SK-N-SH (cell line): ENCODE results near the gene ARHGDIG. TPM values are rescaled to one million over a fixed set of nuclear protein-coding genes. Genes with fewer than 3 reads are reported as not detected.

Experiments
- CTCF ChIA-PET: fragments of 300-600, 350-600 bp; formaldehyde crosslinking; extraction: SDS; loops from one replicate; lab custom pipeline; 2021; lab: Yijun Ruan, JAX
- POLR2A ChIA-PET: fragments of 350-600 bp; sonication (Branson Sonifier 250); formaldehyde crosslinking; extraction: SDS; loops from one replicate; lab custom pipeline; 2020; ENCODE audit warnings: antibody characterized with exemption, inconsistent platforms; lab: Yijun Ruan, JAX
- DNase-seq: peaks from one replicate; pipeline ENCODE4 v3.0.0; 2012
- H2AFZ ChIP-seq: fragments of 200-600 bp; sonication (generic); 2 replicates; pipeline ENCODE4 v1.8.1; 2016; ENCODE audit warnings: antibody characterized with exemption, mild to moderate bottlenecking, low read depth
- H3F3A ChIP-seq: fragments of 200-600 bp; sonication (generic); replicated peaks from 2 replicates; pipeline ENCODE3; 2016; ENCODE audit warnings: antibody characterized with exemption, mild to moderate bottlenecking; ENCODE audit not compliant: insufficient read depth
- H3K27ac ChIP-seq, 2 experiments: fragments of 200-500 bp in 1 of 2; fragments of 200-600 bp in 1 of 2; sonication (Bioruptor generic) in 1 of 2; sonication (generic), shearing (Covaris generic) in 1 of 2; 2 replicates each; pipeline versions ENCODE4 v1.5.1 to v1.6.1; 2014 to 2016; ENCODE audit warnings: low read depth in 2 of 2, inconsistent platforms in 1 of 2, low read length in 1 of 2, mild to moderate bottlenecking in 1 of 2, mixed read lengths in 1 of 2
- H3K27me3 ChIP-seq: fragments of 200-600 bp; sonication (generic), shearing (Covaris generic); 2 replicates; pipeline ENCODE4 v1.6.1; 2016; ENCODE audit warnings: mixed run types; ENCODE audit not compliant: insufficient read depth
- H3K36me3 ChIP-seq, 2 experiments: fragments of 200-500 bp in 1 of 2; fragments of 200-600 bp in 1 of 2; sonication (Bioruptor generic) in 1 of 2; sonication (generic) in 1 of 2; replicated peaks in 1 of 2; 2 replicates each; pipeline versions ENCODE3 to v1.5.1; 2014 to 2016; ENCODE audit warnings: low read length in 1 of 2, mild to moderate bottlenecking in 1 of 2; ENCODE audit not compliant: insufficient read depth in 2 of 2, control insufficient read depth in 1 of 2
- H3K4me1 ChIP-seq, 2 experiments: fragments of 200-500 bp in 1 of 2; fragments of 200-600 bp in 1 of 2; sonication (Bioruptor generic) in 1 of 2; sonication (generic), shearing (Covaris generic) in 1 of 2; 2 replicates each; pipeline versions ENCODE4 v1.5.1 to v1.6.1; 2014 to 2016; ENCODE audit warnings: low read depth in 1 of 2, low read length in 1 of 2, mixed run types in 1 of 2; ENCODE audit not compliant: insufficient read depth in 2 of 2, control insufficient read depth in 1 of 2
- H3K4me2 ChIP-seq: fragments of 200-600 bp; sonication (generic), shearing (Covaris generic); 2 replicates; pipeline ENCODE4 v1.6.1; 2017; ENCODE audit warnings: mixed run types
- H3K4me3 ChIP-seq, 2 experiments: fragments of 200-500 bp in 1 of 2; fragments of 200-600 bp in 1 of 2; sonication (Bioruptor generic) in 1 of 2; sonication (generic), shearing (Covaris generic) in 1 of 2; 2 replicates each; pipeline versions ENCODE4 v1.5.1 to v1.8.1; 2014 to 2016; ENCODE audit warnings: low read depth in 2 of 2, inconsistent platforms in 1 of 2, low read length in 1 of 2, mild to moderate bottlenecking in 1 of 2, mixed read lengths in 1 of 2, moderate library complexity in 1 of 2
- H3K79me2 ChIP-seq: fragments of 200-600 bp; sonication (generic); 2 replicates; pipeline ENCODE4 v1.8.1; 2017; ENCODE audit warnings: mild to moderate bottlenecking; ENCODE audit not compliant: insufficient read depth
- H3K9ac ChIP-seq: fragments of 200-600 bp; sonication (generic); 2 replicates; pipeline ENCODE4 v1.6.1; 2017; ENCODE audit warnings: mixed run types
- H3K9me2 ChIP-seq: fragments of 200-600 bp; sonication (generic); 2 replicates; pipeline ENCODE4 v1.6.1; 2017; ENCODE audit warnings: mixed run types
- H3K9me3 ChIP-seq: fragments of 200-600 bp; sonication (generic); 2 replicates; pipeline ENCODE4 v1.6.1; 2017; ENCODE audit warnings: mixed run types, mild to moderate bottlenecking, moderate library complexity
- H4K20me1 ChIP-seq: fragments of 200-600 bp; sonication (generic); 2 replicates; pipeline ENCODE4 v1.6.1; 2017; ENCODE audit warnings: mild to moderate bottlenecking, mixed run types; ENCODE audit not compliant: insufficient read depth
- CHD2 ChIP-seq: fragments of 150-350 bp; IDR thresholded peaks from 2 replicates; pipeline ENCODE4 v1.6.1; 2018; ENCODE audit warnings: low read length; ENCODE audit not compliant: partially characterized antibody
- EZH2phosphoT487 ChIP-seq: fragments of 200-600 bp; sonication (generic); IDR thresholded peaks from 2 replicates; pipeline ENCODE4 v1.6.1; 2017; ENCODE audit warnings: low read depth, mixed run types, mild to moderate bottlenecking, antibody characterized with exemption, moderate library complexity, borderline replicate concordance
- FOXM1 ChIP-seq: IDR thresholded peaks from 2 replicates; pipeline ENCODE4 v1.4.0; 2012; ENCODE audit warnings: low read depth, mild to moderate bottlenecking
- GABPA ChIP-seq: IDR thresholded peaks from 2 replicates; pipeline ENCODE4 v1.4.0; 2012; ENCODE audit warnings: low read depth, mild to moderate bottlenecking
- JUND ChIP-seq: IDR thresholded peaks from 2 replicates; pipeline ENCODE4 v1.4.0; 2012
- MXI1 ChIP-seq: IDR thresholded peaks from 2 replicates; pipeline ENCODE4 v1.6.1; 2012; ENCODE audit warnings: mild to moderate bottlenecking, low read depth, low read length, improper control_type of control experiment
- RAD21 ChIP-seq: IDR thresholded peaks from 2 replicates; pipeline ENCODE4 v1.6.1; 2012; ENCODE audit warnings: mild to moderate bottlenecking, low read length
- RCOR1 ChIP-seq: fragments of 150-350 bp; IDR thresholded peaks from 2 replicates; pipeline ENCODE4 v1.6.1; 2017; ENCODE audit warnings: antibody characterized with exemption, low read length
- RFX5 ChIP-seq: IDR thresholded peaks from 2 replicates; pipeline ENCODE4 v1.6.1; 2012; ENCODE audit warnings: mild to moderate bottlenecking, improper control_type of control experiment, low read length
- SMC3 ChIP-seq: IDR thresholded peaks from 2 replicates; pipeline ENCODE4 v1.6.1; 2012; ENCODE audit warnings: low read depth, low read length, improper control_type of control experiment
- TAF1 ChIP-seq: IDR thresholded peaks from 2 replicates; pipeline ENCODE4 v1.6.1; 2012; ENCODE audit warnings: low read depth, mild to moderate bottlenecking, low read length, moderate library complexity, borderline replicate concordance
- TCF12 ChIP-seq: IDR thresholded peaks from 2 replicates; pipeline ENCODE4 v1.4.0; 2012
- YY1 ChIP-seq: IDR thresholded peaks from 2 replicates; pipeline ENCODE4 v1.4.0; 2012; ENCODE audit warnings: low read depth, mild to moderate bottlenecking
- WGBS: methylation state at CpG from one replicate; pipeline ENCODE4 v1.1.6; 2017; ENCODE audit warnings: low lambda C conversion rate; 5-methylcytosine and 5-hydroxymethylcytosine counted together
- polyA plus RNA-seq, 3 experiments: library from polyadenylated mRNA; depleted of rRNA; stranded (reverse); fragments of >200 nt; gene quantifications; 2 replicates each; pipeline ENCODE4 v1.2.3, GENCODE V29; 2012
- TF ChIP-seq, protein P1 (sequence below): fragments of 150-350 bp; IDR thresholded peaks from 2 replicates; pipeline ENCODE4 v1.6.1; 2017; ENCODE audit warnings: antibody characterized with exemption, low read length, low read depth, borderline replicate concordance
- TF ChIP-seq, protein P2 (sequence below): fragments of 150-350 bp; IDR thresholded peaks from 2 replicates; pipeline ENCODE4 v1.6.1; 2016; ENCODE audit warnings: mild to moderate bottlenecking, low read depth, low read length
- TF ChIP-seq, protein P3 (sequence below): IDR thresholded peaks from 2 replicates; pipeline ENCODE4 v1.6.1; 2012; ENCODE audit warnings: mild to moderate bottlenecking, low read depth, low read length, moderate library complexity
- TF ChIP-seq, protein P4 (sequence below): fragments of 200-600 bp; sonication (generic); IDR thresholded peaks from 2 replicates; pipeline ENCODE4 v1.6.1; 2017; ENCODE audit warnings: antibody characterized with exemption, mild to moderate bottlenecking, moderate library complexity
- TF ChIP-seq, protein P5 (sequence below): IDR thresholded peaks from 2 replicates; pipeline ENCODE4; 2012

ARHGDIG gene
- polyA plus RNA-seq, 1 of the 3 experiments (the other 2 are of a cell fraction) = 4.8 TPM

DNA sequence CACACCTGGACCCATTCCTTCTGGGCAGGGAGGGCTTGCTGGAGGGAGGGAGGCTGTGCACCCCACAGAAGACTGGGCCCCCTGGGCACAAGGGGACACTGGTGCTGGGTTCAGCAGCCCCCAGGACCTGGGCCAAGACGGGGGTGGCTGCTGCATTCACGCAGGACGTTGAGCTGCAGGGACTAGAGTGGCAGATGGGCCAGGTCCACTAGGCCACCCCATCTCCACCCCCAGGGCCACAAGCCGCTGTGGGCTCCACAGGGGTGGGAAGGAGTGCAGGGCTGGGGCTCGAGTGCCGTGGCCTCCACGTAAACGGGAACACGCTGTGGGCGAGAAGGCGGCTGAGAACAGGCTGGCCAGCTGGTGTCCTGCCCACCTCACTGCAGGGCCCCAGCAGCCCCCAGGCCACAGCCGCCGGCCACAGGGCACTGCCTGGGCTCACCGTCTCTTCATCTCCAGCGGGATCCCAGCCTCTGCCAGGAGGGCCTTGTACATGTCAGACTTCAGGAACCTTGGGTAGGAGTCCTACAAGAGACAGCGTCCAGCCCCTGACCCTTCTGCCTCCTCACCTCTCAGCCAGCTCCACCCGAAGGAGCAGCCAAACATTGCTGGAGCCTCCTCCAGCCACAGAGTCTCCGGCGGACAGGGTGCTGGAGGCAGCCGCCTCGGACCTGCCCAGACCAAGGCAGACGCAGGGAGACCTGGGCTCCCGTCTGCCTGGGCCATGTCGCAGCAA is 11.2 kb upstream of the ARHGDIG start:
- Histone ChIP-seq H3K27ac (no peak overlapping the region), H3K4me3 (no peak overlapping the region), H3F3A (no peaks in the 10 kb centered on the region), H3K9me2 (no peaks in the 10 kb centered on the region), H3K9me3 (no peaks in the 10 kb centered on the region), H2AFZ (no peak overlapping the region), H3K27me3 (no peaks in the 10 kb centered on the region), H3K4me2 (no peak overlapping the region), H3K79me2 (no peaks in the 10 kb centered on the region), H4K20me1 (no peaks in the 10 kb centered on the region), H3K9ac (no peak overlapping the region), H3K4me1 (peaks cover 0 to 8% of the 10 kb centered on the region in 2 experiments; a peak in 1 of 4 replicates), H3K36me3 (peaks cover 0 to 8% of the 10 kb centered on the region in 2 experiments)
- CTCF ChIA-PET = interaction anchor here (1.3 kb wide), 1 partner anchor 93 kb away, joined by 3 read pairs; no protein-coding TSS in a partner anchor
- WGBS = 85% methylated on average over 6 of the region's 24 CpGs
- TF ChIP-seq CHD2 = no peak
- TF ChIP-seq, protein P1, sequence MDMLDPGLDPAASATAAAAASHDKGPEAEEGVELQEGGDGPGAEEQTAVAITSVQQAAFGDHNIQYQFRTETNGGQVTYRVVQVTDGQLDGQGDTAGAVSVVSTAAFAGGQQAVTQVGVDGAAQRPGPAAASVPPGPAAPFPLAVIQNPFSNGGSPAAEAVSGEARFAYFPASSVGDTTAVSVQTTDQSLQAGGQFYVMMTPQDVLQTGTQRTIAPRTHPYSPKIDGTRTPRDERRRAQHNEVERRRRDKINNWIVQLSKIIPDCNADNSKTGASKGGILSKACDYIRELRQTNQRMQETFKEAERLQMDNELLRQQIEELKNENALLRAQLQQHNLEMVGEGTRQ = no peak
- TF ChIP-seq JUND = no peak
- TF ChIP-seq EZH2phosphoT487 = no peak
- no peak for TF ChIP-seq RFX5
- TF ChIP-seq RAD21 = no peak
- TF ChIP-seq GABPA = no peak
- TF ChIP-seq TAF1 = no peak
- TF ChIP-seq, protein P2, sequence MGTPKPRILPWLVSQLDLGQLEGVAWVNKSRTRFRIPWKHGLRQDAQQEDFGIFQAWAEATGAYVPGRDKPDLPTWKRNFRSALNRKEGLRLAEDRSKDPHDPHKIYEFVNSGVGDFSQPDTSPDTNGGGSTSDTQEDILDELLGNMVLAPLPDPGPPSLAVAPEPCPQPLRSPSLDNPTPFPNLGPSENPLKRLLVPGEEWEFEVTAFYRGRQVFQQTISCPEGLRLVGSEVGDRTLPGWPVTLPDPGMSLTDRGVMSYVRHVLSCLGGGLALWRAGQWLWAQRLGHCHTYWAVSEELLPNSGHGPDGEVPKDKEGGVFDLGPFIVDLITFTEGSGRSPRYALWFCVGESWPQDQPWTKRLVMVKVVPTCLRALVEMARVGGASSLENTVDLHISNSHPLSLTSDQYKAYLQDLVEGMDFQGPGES = no peak
- TF ChIP-seq MXI1 = no peak
- TF ChIP-seq, protein P3, sequence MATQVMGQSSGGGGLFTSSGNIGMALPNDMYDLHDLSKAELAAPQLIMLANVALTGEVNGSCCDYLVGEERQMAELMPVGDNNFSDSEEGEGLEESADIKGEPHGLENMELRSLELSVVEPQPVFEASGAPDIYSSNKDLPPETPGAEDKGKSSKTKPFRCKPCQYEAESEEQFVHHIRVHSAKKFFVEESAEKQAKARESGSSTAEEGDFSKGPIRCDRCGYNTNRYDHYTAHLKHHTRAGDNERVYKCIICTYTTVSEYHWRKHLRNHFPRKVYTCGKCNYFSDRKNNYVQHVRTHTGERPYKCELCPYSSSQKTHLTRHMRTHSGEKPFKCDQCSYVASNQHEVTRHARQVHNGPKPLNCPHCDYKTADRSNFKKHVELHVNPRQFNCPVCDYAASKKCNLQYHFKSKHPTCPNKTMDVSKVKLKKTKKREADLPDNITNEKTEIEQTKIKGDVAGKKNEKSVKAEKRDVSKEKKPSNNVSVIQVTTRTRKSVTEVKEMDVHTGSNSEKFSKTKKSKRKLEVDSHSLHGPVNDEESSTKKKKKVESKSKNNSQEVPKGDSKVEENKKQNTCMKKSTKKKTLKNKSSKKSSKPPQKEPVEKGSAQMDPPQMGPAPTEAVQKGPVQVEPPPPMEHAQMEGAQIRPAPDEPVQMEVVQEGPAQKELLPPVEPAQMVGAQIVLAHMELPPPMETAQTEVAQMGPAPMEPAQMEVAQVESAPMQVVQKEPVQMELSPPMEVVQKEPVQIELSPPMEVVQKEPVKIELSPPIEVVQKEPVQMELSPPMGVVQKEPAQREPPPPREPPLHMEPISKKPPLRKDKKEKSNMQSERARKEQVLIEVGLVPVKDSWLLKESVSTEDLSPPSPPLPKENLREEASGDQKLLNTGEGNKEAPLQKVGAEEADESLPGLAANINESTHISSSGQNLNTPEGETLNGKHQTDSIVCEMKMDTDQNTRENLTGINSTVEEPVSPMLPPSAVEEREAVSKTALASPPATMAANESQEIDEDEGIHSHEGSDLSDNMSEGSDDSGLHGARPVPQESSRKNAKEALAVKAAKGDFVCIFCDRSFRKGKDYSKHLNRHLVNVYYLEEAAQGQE = no peak
- no peak for TF ChIP-seq FOXM1
- TF ChIP-seq, protein P4, sequence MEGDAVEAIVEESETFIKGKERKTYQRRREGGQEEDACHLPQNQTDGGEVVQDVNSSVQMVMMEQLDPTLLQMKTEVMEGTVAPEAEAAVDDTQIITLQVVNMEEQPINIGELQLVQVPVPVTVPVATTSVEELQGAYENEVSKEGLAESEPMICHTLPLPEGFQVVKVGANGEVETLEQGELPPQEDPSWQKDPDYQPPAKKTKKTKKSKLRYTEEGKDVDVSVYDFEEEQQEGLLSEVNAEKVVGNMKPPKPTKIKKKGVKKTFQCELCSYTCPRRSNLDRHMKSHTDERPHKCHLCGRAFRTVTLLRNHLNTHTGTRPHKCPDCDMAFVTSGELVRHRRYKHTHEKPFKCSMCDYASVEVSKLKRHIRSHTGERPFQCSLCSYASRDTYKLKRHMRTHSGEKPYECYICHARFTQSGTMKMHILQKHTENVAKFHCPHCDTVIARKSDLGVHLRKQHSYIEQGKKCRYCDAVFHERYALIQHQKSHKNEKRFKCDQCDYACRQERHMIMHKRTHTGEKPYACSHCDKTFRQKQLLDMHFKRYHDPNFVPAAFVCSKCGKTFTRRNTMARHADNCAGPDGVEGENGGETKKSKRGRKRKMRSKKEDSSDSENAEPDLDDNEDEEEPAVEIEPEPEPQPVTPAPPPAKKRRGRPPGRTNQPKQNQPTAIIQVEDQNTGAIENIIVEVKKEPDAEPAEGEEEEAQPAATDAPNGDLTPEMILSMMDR = no peak
- no peak for TF ChIP-seq TCF12
- TF ChIP-seq, protein P5, sequence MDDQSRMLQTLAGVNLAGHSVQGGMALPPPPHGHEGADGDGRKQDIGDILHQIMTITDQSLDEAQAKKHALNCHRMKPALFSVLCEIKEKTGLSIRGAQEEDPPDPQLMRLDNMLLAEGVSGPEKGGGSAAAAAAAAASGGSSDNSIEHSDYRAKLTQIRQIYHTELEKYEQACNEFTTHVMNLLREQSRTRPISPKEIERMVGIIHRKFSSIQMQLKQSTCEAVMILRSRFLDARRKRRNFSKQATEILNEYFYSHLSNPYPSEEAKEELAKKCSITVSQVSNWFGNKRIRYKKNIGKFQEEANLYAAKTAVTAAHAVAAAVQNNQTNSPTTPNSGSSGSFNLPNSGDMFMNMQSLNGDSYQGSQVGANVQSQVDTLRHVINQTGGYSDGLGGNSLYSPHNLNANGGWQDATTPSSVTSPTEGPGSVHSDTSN = no peak
- no peak for TF ChIP-seq YY1
- no peak for TF ChIP-seq SMC3
- TF ChIP-seq RCOR1 = no peak
- POLR2A ChIA-PET = no interaction called here
- DNase-seq = no peak
